ENCODE data around the gene PCYT1B. TPM values are rescaled to one million over a fixed set of nuclear protein-coding genes. Genes with fewer than 3 reads are reported as not detected.

Gene PCYT1B
- total and polyA plus RNA-seq, 9 of the 15 experiments (the other 6 are each of a cell fraction or from before 2014, with no cell fraction given) = 0.04 to 0.34 (median 0.07) TPM; not detected in 1

DNA sequence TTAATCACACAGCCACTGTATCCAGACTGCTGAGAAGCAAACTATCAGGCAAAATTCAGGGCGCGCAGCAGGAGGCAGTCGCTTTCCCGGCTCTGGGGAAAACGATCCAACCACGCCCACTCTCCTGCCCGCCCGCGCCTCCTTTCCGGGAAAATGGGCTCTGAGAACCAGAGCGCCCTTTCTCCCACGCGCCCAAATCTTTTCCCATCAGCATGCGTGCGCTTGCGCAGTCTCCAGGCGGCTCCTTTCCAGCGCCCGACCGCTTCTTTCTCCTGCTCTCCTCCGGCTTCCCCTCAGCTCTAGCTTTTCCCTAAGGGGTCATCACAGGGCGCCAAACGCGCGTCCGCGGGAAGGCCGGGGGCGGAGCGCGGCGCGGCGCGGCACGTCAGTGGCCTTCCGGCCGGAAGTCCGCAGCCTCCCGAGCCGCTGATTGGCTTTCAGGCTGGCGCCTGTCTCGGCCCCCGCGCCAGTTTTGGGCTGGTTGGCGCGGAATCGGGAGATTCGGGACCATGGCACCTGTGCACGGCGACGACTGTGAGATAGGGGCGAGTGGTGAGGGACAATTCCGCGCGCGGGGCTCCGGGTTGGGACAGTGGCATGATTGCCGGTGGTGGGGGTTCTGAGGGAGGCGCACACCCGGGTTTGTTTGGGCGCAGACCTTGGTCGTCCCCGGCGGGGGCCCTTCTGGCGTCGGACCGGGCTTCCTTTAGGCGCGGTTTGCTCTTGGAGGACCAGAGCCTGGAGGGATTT, 46.5 kb upstream of the PCYT1B start, which contains the start of gene POLA1 (continued):
- TF ChIP-seq SP2 (IDR thresholded peaks at IDR 0.05; ENCODE audit: extremely low read depth, low read depth, low read length, poor library complexity, severe bottlenecking) = peak; percentile 13
- TF ChIP-seq ATF7 (IDR thresholded peaks at IDR 0.05) = peak; percentile 91
- TF ChIP-seq KLF16 (IDR thresholded peaks at IDR 0.05) = 0 out of 2 replicates have a peak, but pooled peaks have one; percentile 3
- no peak for TF ChIP-seq ETS2 (tag; IDR thresholded peaks at IDR 0.05; ENCODE audit: borderline replicate concordance, poor library complexity, severe bottlenecking)
- TF ChIP-seq ZNF79 (CRISPR knock-in tag; IDR thresholded peaks at IDR 0.05; ENCODE audit: low read depth) = no peak
- TF ChIP-seq, protein P1, sequence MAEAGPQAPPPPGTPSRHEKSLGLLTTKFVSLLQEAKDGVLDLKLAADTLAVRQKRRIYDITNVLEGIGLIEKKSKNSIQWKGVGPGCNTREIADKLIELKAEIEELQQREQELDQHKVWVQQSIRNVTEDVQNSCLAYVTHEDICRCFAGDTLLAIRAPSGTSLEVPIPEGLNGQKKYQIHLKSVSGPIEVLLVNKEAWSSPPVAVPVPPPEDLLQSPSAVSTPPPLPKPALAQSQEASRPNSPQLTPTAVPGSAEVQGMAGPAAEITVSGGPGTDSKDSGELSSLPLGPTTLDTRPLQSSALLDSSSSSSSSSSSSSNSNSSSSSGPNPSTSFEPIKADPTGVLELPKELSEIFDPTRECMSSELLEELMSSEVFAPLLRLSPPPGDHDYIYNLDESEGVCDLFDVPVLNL (CRISPR knock-in tag; IDR thresholded peaks at IDR 0.05; ENCODE audit: low read depth) = peak; percentile 65; the same call in 1 of the 2 replicates
- no peak for TF ChIP-seq ZNF77 (CRISPR knock-in tag; IDR thresholded peaks at IDR 0.05)
- TF ChIP-seq SNRNP70 (optimal IDR thresholded peaks at IDR 0.05; ENCODE audit: low read depth, low read length) = no peak
- TF ChIP-seq ZNF717 (CRISPR knock-in tag; IDR thresholded peaks at IDR 0.05) = no peak
- no peak for TF ChIP-seq ETV6 (IDR thresholded peaks at IDR 0.05; ENCODE audit: borderline replicate concordance in 1 of 2, low read depth in 2 of 2, low read length in 1 of 2)
- TF ChIP-seq ETV6 (CRISPR knock-in tag; IDR thresholded peaks at IDR 0.05; ENCODE audit: borderline replicate concordance) = no peak
- 0 out of 2 replicates have a peak, but pooled peaks have one; percentile 28 for TF ChIP-seq NR2C2 (CRISPR knock-in tag; IDR thresholded peaks at IDR 0.05)
- TF ChIP-seq NR2C2 (tag; IDR thresholded peaks at IDR 0.05) = no peak; the same call in 1 of the 2 replicates
- TF ChIP-seq ZNF644 (tag; IDR thresholded peaks at IDR 0.05; ENCODE audit: low read depth) = no peak
- TF ChIP-seq TCFL5 (CRISPR knock-in tag; conservative IDR thresholded peaks at IDR 0.05) = no peak
- no peak for TF ChIP-seq RFX7 (CRISPR knock-in tag; IDR thresholded peaks at IDR 0.05)
- TF ChIP-seq, protein P2, sequence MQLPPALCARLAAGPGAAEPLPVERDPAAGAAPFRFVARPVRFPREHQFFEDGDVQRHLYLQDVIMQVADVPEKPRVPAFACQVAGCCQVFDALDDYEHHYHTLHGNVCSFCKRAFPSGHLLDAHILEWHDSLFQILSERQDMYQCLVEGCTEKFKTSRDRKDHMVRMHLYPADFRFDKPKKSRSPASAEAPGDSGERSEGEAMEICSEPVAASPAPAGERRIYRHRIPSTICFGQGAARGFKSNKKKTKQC (CRISPR knock-in tag; IDR thresholded peaks at IDR 0.05) = no peak
- TF ChIP-seq ZFPM2 (CRISPR knock-in tag; IDR thresholded peaks at IDR 0.05) = no peak
- TF ChIP-seq, protein P3, sequence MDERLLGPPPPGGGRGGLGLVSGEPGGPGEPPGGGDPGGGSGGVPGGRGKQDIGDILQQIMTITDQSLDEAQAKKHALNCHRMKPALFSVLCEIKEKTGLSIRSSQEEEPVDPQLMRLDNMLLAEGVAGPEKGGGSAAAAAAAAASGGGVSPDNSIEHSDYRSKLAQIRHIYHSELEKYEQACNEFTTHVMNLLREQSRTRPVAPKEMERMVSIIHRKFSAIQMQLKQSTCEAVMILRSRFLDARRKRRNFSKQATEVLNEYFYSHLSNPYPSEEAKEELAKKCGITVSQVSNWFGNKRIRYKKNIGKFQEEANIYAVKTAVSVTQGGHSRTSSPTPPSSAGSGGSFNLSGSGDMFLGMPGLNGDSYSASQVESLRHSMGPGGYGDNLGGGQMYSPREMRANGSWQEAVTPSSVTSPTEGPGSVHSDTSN (CRISPR knock-in tag; IDR thresholded peaks at IDR 0.05; ENCODE audit: low read depth) = no peak
- TF ChIP-seq, protein P3 (tag; conservative IDR thresholded peaks at IDR 0.05; ENCODE audit: low read depth) = no peak
- no peak for TF ChIP-seq POLR2H (tag; IDR thresholded peaks at IDR 0.05; ENCODE audit: low read depth)
- no peak for TF ChIP-seq MXI1 (IDR thresholded peaks at IDR 0.05; ENCODE audit: low read depth, low read length)
- TF ChIP-seq ADNP (tag; IDR thresholded peaks at IDR 0.05) = no peak
- no peak for TF ChIP-seq POLR2AphosphoS2 (IDR thresholded peaks at IDR 0.05; ENCODE audit: low read length)
- no peak for TF ChIP-seq ASH1L (IDR thresholded peaks at IDR 0.05; ENCODE audit: borderline replicate concordance, low read depth, partially characterized antibody)
- no peak for TF ChIP-seq ZBTB8A (IDR thresholded peaks at IDR 0.05; ENCODE audit: partially characterized antibody)

Data from K562 (cell line).